HG02852 (cell line): ENCODE measurements around the gene EIF2S2.

Experiments used
- ATAC-seq: cut with Tn5 transposase; IDR thresholded peaks from one replicate; pipeline ENCODE4 v1.9.1; 2021; ENCODE audit warnings: mild to moderate bottlenecking, moderate library complexity; ENCODE audit not compliant: unreplicated experiment

Gene EIF2S2

GRCh38 chr20:34066476-34067090 is 45.5 kb downstream of the EIF2S2 start:
- no peak for ATAC-seq

GRCh38 chr20:34065260-34065659 is 46.8 kb downstream of the EIF2S2 start:
- no peak for ATAC-seq

GRCh38 chr20:34064286-34064685 is 47.8 kb downstream of the EIF2S2 start:
- no peak for ATAC-seq

DNA sequence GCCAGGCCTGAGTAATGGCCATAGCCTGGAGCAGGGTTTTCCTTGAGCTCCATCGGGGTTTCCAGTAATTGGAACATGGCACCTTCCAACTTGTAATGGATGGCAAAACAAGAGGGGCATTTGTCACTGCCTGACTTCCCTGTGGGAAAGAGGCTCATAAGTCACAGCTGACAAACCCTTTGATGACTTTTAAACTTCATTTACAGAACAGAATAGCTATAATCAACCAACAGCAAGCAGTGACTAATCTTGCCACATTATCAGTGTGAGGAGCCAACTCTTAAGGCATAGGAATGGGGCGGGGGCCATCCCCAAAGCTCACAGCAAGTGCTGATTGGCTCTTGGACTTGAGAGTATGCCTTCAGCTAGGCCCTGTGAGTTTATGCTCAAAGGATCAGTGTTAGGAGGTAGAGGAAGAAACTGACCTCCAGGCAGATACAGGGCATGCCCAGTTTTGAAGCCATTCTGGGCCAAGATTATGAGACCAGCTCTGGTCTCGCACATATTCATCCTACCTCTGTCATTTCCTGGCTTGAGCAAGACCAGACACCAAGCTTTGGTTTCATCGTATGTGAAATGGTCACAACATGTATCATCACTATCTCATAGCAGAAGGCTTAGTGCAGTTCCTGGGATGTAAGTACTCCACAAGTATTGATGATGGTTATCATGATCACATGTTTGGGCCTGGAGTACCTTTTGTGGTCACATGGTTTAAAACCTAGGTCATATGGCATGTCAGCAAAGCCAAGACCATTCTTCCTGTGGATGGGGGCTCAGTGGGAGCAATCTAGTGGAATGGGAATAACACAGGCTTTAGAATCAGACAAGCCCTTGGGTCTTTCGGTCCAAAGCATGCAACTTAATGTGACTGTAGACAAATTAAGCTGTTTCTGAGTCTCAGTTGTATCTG is 49.2 kb downstream of the EIF2S2 start:
- no peak for ATAC-seq

DNA sequence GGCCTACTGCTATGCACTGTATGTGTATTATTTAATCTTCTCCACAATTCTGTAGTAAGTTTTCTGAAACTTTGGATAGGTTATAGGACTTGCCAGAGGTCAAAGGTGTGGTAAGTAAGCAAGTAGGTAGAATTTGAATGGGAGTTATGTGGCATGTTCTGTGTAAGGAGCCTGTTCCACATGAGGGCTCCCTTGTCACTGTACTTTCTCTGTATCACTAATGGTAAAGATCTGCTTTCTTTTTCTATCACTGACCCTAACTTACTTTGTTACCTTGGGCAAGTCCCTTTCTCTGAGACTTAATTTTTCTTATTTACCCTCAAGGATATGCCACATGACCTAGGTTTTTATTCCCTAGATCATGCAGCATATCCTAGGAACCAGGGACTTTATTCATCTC is 50.3 kb downstream of the EIF2S2 start:
- peak; percentile 67 for ATAC-seq

GRCh38 chr20:34060970-34061369 is 51.1 kb downstream of the EIF2S2 start:
- ATAC-seq, result no peak

- no peak for ATAC-seq
These were observed 53.2 kb downstream of the EIF2S2 start for GRCh38 chr20:34058831-34059230.

DNA sequence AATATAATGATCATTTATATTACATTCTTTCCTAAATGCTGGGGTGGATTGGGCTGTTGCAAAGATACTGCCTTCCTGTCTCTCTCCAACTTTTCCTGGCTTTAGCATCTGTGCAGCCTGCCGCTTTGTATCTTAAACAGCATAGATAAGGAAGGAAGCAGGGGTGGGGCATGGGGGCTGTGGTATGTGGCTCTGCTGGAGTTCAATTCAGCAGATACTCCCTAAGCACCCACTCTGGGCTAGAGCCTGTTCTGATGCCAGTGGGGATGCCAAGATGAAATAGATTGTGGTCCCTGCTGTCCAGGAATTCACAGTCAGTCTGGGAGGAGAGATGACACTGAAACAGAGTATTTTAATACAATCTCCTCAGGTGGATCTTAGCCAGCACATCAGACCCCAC is 56.8 kb downstream of the EIF2S2 start:
- ATAC-seq, result no peak

- no peak for ATAC-seq
These were observed 59.6 kb downstream of the EIF2S2 start for GRCh38 chr20:34052414-34052813.

GRCh38 chr20:34049897-34050695 is 61.9 kb downstream of the EIF2S2 start:
- no peak for ATAC-seq

DNA sequence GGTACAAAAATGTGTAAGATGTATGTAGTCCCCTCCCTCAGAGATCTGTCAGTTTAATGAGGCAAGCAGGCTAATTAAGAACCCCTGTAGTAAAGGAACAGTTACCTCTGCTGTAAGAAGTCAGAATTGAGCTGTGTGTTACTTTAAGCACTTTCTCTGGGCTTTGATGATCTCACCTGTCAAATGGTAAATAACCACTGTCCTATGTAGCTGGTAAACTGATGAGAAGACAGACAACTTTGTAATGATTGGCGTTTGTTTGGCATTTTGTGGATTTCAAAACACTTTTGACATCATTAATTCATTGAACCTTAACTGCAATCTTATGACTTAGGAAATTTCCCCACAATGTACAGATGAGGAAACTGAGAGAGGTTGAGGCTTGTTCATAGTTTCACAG is 62.7 kb downstream of the EIF2S2 start:
- ATAC-seq, result no peak

DNA sequence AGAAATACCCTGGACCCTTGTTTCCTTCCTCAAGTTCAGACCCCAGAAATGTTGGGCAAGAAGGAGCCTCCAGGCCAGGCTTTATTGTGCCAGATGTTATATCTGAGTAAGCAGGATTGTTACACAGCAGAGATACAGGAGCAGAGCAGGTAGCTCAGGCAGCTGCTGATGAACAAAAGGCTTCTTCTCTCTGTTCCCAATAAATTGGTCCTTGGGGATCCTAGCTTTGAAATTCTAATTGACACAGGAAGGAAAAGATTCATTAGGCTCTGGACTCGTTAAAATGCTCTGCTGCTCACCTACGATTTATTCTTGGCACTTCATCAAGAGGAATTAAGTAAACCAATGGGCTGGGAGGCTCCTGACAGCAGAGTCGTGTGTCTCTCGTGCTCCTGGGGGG is 64.1 kb downstream of the EIF2S2 start:
- ATAC-seq, result no peak

- ATAC-seq, result no peak
These were observed 64.9 kb downstream of the EIF2S2 start for GRCh38 chr20:34047010-34047687.

- ATAC-seq, result no peak
These were observed 65.9 kb downstream of the EIF2S2 start for GRCh38 chr20:34045930-34046725.

GRCh38 chr20:34045294-34045693 is 66.7 kb downstream of the EIF2S2 start:
- ATAC-seq, result no peak

- ATAC-seq, result no peak
These were observed 69.0 kb downstream of the EIF2S2 start for GRCh38 chr20:34043025-34043424.

DNA sequence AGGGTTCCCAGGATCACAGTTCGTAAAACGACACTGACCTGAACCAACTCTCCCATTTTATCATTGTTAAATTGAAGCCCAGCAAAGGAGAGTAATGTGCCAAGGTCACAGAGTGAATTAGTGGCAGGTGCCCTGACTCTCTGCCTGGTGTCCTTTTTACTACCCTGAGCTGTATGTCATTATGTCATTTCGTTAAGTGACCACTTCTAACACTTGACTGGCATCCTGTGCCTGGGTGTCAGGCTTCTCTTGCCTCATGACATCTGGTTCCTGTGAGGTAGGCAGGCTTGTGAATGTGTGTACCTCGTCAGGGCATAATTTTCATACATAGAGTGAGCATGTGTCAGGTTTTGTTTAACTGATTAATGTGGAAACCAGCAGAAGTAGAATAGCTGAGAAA is 69.8 kb downstream of the EIF2S2 start:
- no peak for ATAC-seq

- no peak for ATAC-seq
These were observed 70.8 kb downstream of the EIF2S2 start for GRCh38 chr20:34041226-34041625.

DNA sequence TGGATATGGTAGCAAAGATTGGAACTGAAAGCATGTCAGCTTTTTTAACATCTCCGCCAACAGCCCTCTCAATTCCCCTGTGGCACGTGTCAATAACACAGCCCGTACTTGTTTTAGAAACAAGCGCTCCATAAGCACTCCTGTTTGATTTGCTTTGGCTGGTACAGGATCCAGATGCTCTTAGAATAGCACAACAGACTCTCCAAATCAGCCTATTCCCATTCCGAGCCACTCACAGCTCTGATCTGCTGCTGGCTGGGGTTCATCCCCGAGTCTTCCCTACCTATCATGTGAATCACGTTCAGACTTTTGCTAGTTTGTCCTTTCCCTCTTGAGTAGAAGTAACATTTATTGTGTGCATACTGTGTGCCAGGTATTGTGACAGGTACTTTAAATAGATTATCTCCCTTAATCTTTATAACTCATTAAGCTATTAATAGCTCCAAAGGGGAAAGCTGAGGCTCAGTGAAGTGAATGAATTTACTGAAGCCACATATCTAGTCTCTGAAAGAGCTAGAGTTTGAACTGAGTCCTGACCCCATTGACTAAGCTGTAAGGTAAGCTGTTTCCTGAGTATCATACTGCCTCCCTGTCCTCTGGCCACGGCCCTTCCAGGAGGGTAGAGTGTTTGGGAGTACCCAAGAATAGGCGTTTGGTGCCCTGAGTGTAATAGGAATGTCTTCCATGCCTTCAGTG is 71.6 kb downstream of the EIF2S2 start:
- ATAC-seq, result no peak
